Endodermal cell (in vitro differentiated cells): Measurements from ENCODE around the gene COX19. TPM values are rescaled to one million over a fixed set of nuclear protein-coding genes. Genes with fewer than 3 reads are reported as not detected.

ENCODE experiments used
- DNase-seq: peaks from one replicate; pipeline ENCODE4 v3.0.0-alpha.2; 2017
- H3K27ac ChIP-seq: 2 replicates; pipeline ENCODE4 v1.5.1; 2013; ENCODE audit warnings: mild to moderate bottlenecking, low read depth, low read length, moderate library complexity
- H3K27me3 ChIP-seq: 2 replicates; pipeline ENCODE4 v1.6.1; 2013; ENCODE audit warnings: mild to moderate bottlenecking, low read length, moderate library complexity; ENCODE audit not compliant: insufficient read depth, control insufficient read depth, poor library complexity, severe bottlenecking
- H3K36me3 ChIP-seq: 2 replicates; pipeline ENCODE4 v1.7.0; 2013; ENCODE audit warnings: mild to moderate bottlenecking, low read length, moderate library complexity; ENCODE audit not compliant: control insufficient read depth, insufficient read depth
- H3K4me1 ChIP-seq: one replicate; pipeline ENCODE4 v1.7.0; 2013; ENCODE audit warnings: low read length; ENCODE audit not compliant: control insufficient read depth, insufficient read depth
- H3K4me3 ChIP-seq: 2 replicates; pipeline ENCODE4 v1.5.1; 2013; ENCODE audit warnings: mild to moderate bottlenecking, low read length, moderate library complexity
- H3K9ac ChIP-seq: 2 replicates; pipeline ENCODE4 v1.6.1; 2013; ENCODE audit warnings: mild to moderate bottlenecking, low read length, moderate library complexity; ENCODE audit not compliant: poor library complexity, severe bottlenecking; ENCODE audit errors: extremely low read depth
- H3K9me3 ChIP-seq: 2 replicates; pipeline ENCODE4 v1.6.1; 2013; ENCODE audit warnings: mild to moderate bottlenecking, low read length, moderate library complexity; ENCODE audit not compliant: control insufficient read depth
- H3K27ac Mint-ChIP-seq: 2 replicates; pipeline ENCODE4 v1.8.0; 2020; ENCODE audit warnings: mixed read lengths
- H3K27me3 Mint-ChIP-seq: 2 replicates; pipeline ENCODE4 v1.8.0; 2021; ENCODE audit warnings: mild to moderate bottlenecking, mixed read lengths; ENCODE audit not compliant: insufficient read depth
- H3K36me3 Mint-ChIP-seq: 2 replicates; pipeline ENCODE4 v1.8.0; 2020; ENCODE audit warnings: low read depth, mixed read lengths
- H3K4me1 Mint-ChIP-seq: 2 replicates; pipeline ENCODE4 v1.8.0; 2020; ENCODE audit warnings: mixed read lengths
- H3K4me3 Mint-ChIP-seq: 2 replicates; pipeline ENCODE4 v1.8.0; 2020; ENCODE audit warnings: mild to moderate bottlenecking, moderate library complexity, mixed read lengths
- H3K9me3 Mint-ChIP-seq: 2 replicates; pipeline ENCODE4 v1.8.0; 2020; ENCODE audit warnings: mild to moderate bottlenecking, mixed read lengths
- WGBS, 2 experiments: methylation state at CpG; one replicate each; pipeline versions ENCODE4 v1.1.5 to v1.1.7; 2013; ENCODE audit warnings: missing lambda C conversion rate in 2 of 2, mixed read lengths in 1 of 2; ENCODE audit not compliant: insufficient coverage in 1 of 2, insufficient read length in 1 of 2; 5-methylcytosine and 5-hydroxymethylcytosine counted together
- total RNA-seq, 2 donors: library from RNA; stranded (reverse); fragmentation: NEBNext Ultra II Directional in 1 of 2; extraction: Animal tissue kit (Norgen Biotek cat#: 25700) in 1 of 2; gene quantifications; 2 replicates in 1 of 2; 3 replicates in 1 of 2; pipeline ENCODE4 v1.2.1, GENCODE V29; 2021
- TF ChIP-seq, protein P1 (sequence below): fragments of 200-600 bp; sonication (generic); conservative IDR thresholded peaks from 2 replicates; pipeline ENCODE4 v1.5.0; 2021; ENCODE audit warnings: antibody characterized with exemption, mild to moderate bottlenecking

The COX19 gene
- total RNA-seq, 2 donors from 2014 or later, result 15.0 to 18.5 TPM

DNA sequence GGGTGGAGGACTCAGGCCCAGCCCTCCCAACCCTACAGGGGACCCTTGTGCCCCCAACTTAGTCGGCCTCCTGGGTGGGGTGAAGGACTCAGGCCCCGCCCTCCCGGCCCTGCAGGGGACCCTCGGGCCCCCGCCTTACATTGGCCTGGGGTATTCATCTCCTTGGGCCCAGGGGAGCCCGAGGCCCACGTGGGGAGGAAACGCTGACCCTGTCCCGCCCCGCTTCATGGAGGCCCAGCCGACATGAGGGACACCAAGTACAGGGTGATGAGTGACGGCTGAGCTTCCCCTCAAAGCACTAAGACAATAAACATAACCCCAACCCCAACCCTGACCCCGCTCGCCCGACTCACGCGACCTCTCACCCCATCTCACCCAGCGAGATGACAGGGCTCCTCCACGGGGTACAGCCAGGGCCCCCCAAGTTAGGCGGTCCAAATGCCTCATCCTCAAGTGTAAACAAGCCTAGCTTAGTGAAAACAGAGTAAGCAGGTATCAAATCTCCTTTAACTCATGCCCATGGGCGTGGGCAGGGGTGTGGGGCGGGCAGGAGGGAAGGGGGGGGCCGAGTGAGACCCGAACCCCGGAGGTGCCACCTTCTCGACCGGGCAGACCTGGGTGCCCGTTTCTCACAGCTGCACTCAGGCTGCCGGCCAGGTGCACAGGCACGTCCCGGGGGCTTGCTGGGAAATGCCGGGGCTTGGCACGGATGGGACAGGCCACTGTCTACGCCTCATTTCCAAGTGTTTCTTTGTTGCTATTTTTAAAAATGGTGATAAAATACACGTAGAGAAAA is 15.8 kb upstream of the COX19 start:
- H3K27ac ChIP-seq, result no peak overlapping the region
- H3K27me3 Mint-ChIP-seq, result no peaks in the 10 kb centered on the region
- H3K36me3 Mint-ChIP-seq, result no peaks in the 10 kb centered on the region
- TF ChIP-seq, protein P1, sequence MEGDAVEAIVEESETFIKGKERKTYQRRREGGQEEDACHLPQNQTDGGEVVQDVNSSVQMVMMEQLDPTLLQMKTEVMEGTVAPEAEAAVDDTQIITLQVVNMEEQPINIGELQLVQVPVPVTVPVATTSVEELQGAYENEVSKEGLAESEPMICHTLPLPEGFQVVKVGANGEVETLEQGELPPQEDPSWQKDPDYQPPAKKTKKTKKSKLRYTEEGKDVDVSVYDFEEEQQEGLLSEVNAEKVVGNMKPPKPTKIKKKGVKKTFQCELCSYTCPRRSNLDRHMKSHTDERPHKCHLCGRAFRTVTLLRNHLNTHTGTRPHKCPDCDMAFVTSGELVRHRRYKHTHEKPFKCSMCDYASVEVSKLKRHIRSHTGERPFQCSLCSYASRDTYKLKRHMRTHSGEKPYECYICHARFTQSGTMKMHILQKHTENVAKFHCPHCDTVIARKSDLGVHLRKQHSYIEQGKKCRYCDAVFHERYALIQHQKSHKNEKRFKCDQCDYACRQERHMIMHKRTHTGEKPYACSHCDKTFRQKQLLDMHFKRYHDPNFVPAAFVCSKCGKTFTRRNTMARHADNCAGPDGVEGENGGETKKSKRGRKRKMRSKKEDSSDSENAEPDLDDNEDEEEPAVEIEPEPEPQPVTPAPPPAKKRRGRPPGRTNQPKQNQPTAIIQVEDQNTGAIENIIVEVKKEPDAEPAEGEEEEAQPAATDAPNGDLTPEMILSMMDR, result no peak
- no peak for DNase-seq
- no peak overlapping the region for H3K27ac Mint-ChIP-seq
- H3K9ac ChIP-seq, result no peak overlapping the region
- no peak overlapping the region for H3K4me3 Mint-ChIP-seq
- H3K4me1 Mint-ChIP-seq, result no peaks in the 10 kb centered on the region
- H3K36me3 ChIP-seq, result no peaks in the 10 kb centered on the region
- no peaks in the 10 kb centered on the region for H3K9me3 Mint-ChIP-seq
- H3K4me1 ChIP-seq, result no peaks in the 10 kb centered on the region
- 90 to 93% methylated on average over 25 to 35 of the region's 35 CpGs for WGBS, 2 experiments
- no peaks in the 10 kb centered on the region for H3K27me3 ChIP-seq
- no peaks in the 10 kb centered on the region for H3K9me3 ChIP-seq
- no peak overlapping the region for H3K4me3 ChIP-seq

DNA sequence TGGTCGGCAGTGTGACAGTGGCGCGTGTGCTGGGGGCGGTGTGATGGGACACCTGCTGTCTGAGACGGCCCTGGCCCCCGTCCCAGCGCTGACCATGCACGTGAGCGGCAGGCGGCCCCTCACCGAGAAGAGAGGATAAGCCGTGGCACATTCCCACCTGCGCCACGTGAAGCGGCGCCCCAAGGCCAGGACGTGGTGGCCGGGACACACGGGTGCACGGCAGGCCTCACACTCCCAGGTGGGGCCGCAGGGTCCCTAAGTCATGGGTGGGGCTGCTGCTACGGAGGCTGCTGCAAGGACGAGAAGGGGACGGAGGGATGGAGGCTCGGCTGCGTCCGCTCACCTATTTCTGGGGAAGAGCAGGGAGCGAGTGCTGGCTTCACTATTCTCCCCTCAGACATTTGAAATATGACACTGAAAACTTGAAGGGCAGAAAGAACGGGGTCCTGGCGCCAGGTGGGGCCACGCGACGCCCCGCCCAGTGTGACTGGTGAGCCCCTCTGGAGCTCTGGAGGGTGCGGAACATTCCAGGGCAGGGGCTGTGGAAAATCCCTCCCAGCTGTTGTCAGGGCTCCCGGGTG is 15.1 kb upstream of the COX19 start:
- TF ChIP-seq, protein P1, result no peak
- H3K27ac Mint-ChIP-seq, result no peak overlapping the region
- no peak overlapping the region for H3K4me3 Mint-ChIP-seq
- no peaks in the 10 kb centered on the region for H3K4me1 Mint-ChIP-seq
- Histone ChIP-seq H3K9ac (no peak overlapping the region), H3K27ac (no peak overlapping the region), H3K27me3 (no peaks in the 10 kb centered on the region), H3K9me3 (no peaks in the 10 kb centered on the region), H3K4me1 (no peaks in the 10 kb centered on the region), H3K36me3 (no peaks in the 10 kb centered on the region), H3K4me3 (no peak overlapping the region)
- no peaks in the 10 kb centered on the region for H3K27me3 Mint-ChIP-seq
- H3K9me3 Mint-ChIP-seq, result no peaks in the 10 kb centered on the region
- 94 to 95% methylated on average over 26 to 36 of the region's 36 CpGs for WGBS, 2 experiments
- H3K36me3 Mint-ChIP-seq, result no peaks in the 10 kb centered on the region
- no peak for DNase-seq

DNA sequence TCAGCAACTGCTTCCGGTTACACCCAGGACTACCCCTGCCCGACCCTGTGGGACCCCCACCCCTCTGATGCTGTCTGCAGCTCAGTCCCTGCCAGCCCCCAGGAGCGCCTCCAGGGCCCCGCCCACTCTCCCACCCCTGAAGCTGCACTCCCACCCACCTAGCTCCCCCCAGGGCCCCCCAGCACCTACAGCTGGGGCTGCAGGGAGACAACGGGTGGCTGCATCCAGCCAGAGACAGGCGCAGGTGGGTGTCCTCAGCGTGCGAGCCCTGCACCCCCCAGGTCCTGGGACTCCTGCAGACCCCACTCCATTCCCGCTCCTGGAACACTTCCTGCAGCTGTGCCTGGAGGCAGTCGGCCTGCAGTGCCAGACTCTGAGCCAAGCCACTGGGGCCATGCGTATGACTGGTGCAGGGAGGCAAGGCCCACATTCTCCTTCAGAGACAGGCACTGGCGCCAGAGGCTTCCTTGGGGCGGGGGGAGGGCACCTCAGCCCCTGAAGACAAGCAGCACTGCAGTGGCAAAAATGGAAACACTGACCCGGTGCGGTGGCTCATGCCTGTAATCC is 13.7 kb upstream of the COX19 start:
- no peaks in the 10 kb centered on the region for H3K4me1 Mint-ChIP-seq
- Histone ChIP-seq H3K9me3 (no peaks in the 10 kb centered on the region), H3K27me3 (no peaks in the 10 kb centered on the region), H3K4me3 (no peak overlapping the region), H3K36me3 (no peaks in the 10 kb centered on the region), H3K4me1 (no peaks in the 10 kb centered on the region), H3K27ac (no peak overlapping the region), H3K9ac (no peak overlapping the region)
- H3K36me3 Mint-ChIP-seq, result no peaks in the 10 kb centered on the region
- no peak overlapping the region for H3K4me3 Mint-ChIP-seq
- no peak for DNase-seq
- TF ChIP-seq, protein P1, result no peak
- WGBS, 2 experiments, result 86 to 92% methylated on average over 10 to 15 of the region's 15 CpGs
- no peaks in the 10 kb centered on the region for H3K27me3 Mint-ChIP-seq
- no peak overlapping the region for H3K27ac Mint-ChIP-seq
- no peaks in the 10 kb centered on the region for H3K9me3 Mint-ChIP-seq
